C4-2B (cell line): Measurements from ENCODE around the gene ANTXR2.

Source experiments
- CTCF ChIP-seq: fragments of 450-650 bp; conservative IDR thresholded peaks from 2 replicates; pipeline ENCODE4 v1.5.1; 2017; ENCODE audit warnings: mild to moderate bottlenecking
- ZFX ChIP-seq: fragments of 450-650 bp; IDR thresholded peaks from 2 replicates; pipeline ENCODE4 v1.6.1; 2017

- TF ChIP-seq CTCF (no peak), ZFX (no peak)
Measured at GRCh38 chr4:79949178-79949577, 123.9 kb downstream of the ANTXR2 start.
